ENCODE data around the gene ITPK1.

The ITPK1 gene

DNA sequence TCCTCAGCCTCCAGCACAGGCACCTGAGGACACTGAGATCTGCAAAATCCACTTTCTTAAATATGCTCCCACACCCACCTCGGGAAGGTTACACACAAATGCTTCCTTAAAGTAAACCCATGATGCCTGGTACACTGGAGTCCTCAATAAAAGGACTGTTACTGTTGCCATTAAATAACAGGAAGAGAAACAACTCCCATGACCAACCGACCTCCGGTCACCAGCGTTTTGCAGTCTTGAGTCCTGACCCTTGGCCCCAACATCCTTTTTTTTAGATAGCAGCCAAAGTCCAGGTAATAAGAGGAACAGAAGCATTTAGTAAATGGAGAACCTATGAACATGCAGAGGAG, 42.4 kb downstream of the ITPK1 start:
- DNase-seq, result no peak
- Histone ChIP-seq H3K4me3 (ENCODE audit: insufficient read depth in 1 of 2, low read depth in 1 of 2, low read length in 2 of 2) (no peak overlapping the region), H3K14ac (ENCODE audit: low read length in 2 of 2) (no peak overlapping the region), H2AK5ac (ENCODE audit: low read length, severe bottlenecking) (no peak overlapping the region), H3K79me1 (replicated peaks; ENCODE audit: low read length, poor library complexity, severe bottlenecking) (peaks cover 10% of the 10 kb centered on the region), H3K36me3 (ENCODE audit: control insufficient read depth in 1 of 2, insufficient read depth in 2 of 2, low read depth in 1 of 2, low read length in 2 of 2) (no peaks in the 10 kb centered on the region), H3K4ac (ENCODE audit: low read depth in 1 of 2, low read length in 2 of 2) (no peak overlapping the region), H2AFZ (ENCODE audit: low read depth, low read length) (no peak overlapping the region), H3K23ac (ENCODE audit: low read length in 2 of 2) (no peak overlapping the region), H3K4me2 (ENCODE audit: low read length, poor library complexity, severe bottlenecking) (no peak overlapping the region), H2BK12ac (ENCODE audit: low read length in 2 of 2) (no peak overlapping the region), H2BK15ac (ENCODE audit: low read depth, poor library complexity, severe bottlenecking) (no peak overlapping the region), H4K8ac (ENCODE audit: low read length) (no peak overlapping the region), H3K9me3 (ENCODE audit: control insufficient read depth, low read length) (no peaks in the 10 kb centered on the region), H4K91ac (ENCODE audit: low read length) (no peak overlapping the region), H3K27ac (ENCODE audit: low read length, poor library complexity, severe bottlenecking) (no peak overlapping the region), H2BK5ac (ENCODE audit: low read depth, low read length, poor library complexity, severe bottlenecking) (no peak overlapping the region), H3K4me1 (ENCODE audit: control insufficient read depth, insufficient read depth, low read depth, low read length) (peaks cover 6% of the 10 kb centered on the region), H3K27me3 (ENCODE audit: control insufficient read depth in 1 of 2, insufficient read depth in 1 of 2, low read length in 2 of 2) (peaks cover 0 to 8% of the 10 kb centered on the region in 2 experiments), H3K9ac (ENCODE audit: low read length) (no peak overlapping the region), H2BK120ac (ENCODE audit: low read depth, low read length) (no peak overlapping the region), H3K18ac (ENCODE audit: low read depth in 1 of 2, low read length in 2 of 2) (no peak overlapping the region)
- WGBS, result 49% methylated on average over 4 of the region's 4 CpGs

DNA sequence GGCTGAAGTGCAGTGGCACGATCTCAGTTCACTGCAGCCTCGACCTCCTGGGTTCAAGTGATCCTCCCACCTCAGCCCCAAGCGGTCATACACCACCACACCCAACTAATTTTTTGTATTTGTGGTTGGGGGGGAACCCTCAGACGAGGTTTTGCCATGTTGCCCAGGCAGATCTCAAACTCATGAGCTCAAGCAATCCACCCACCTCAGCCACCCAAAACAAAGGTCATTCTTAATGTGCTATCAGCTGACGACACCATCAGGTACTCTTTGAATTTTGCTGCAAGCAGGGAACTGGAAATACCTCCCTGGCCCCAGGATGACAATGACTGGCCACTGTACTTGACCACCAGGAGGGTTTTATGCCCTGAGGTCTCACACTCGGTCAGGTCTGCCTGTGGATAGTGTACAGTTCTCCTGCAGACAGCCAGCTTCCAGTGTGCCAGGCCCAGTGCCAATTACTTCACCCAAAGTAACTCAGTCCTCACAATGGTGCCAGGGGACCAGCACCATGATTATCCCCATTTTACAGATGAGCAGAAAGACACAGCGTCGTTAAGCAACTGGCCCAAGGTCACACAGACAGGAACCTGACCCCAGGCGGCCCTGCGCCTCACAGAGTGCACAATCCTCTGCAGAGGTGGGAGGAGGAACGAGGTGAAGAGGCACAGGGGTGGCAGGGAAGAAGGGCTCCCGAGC, 42.9 kb downstream of the ITPK1 start:
- no peak overlapping the region for H3K18ac ChIP-seq (ENCODE audit: low read depth in 1 of 2, low read length in 2 of 2)
- H3K4me1 ChIP-seq (ENCODE audit: control insufficient read depth, insufficient read depth, low read depth, low read length), result peaks cover 8% of the 10 kb centered on the region
- H3K23ac ChIP-seq (ENCODE audit: low read length in 2 of 2), result no peak overlapping the region
- no peak overlapping the region for H2BK15ac ChIP-seq (ENCODE audit: low read depth, poor library complexity, severe bottlenecking)
- H3K79me1 ChIP-seq (replicated peaks; ENCODE audit: low read length, poor library complexity, severe bottlenecking), result peaks cover 6% of the 10 kb centered on the region
- H3K4me3 ChIP-seq (ENCODE audit: insufficient read depth in 1 of 2, low read depth in 1 of 2, low read length in 2 of 2), result no peak overlapping the region
- no peaks in the 10 kb centered on the region for H3K9me3 ChIP-seq (ENCODE audit: control insufficient read depth, low read length)
- H4K8ac ChIP-seq (ENCODE audit: low read length), result no peak overlapping the region
- H3K14ac ChIP-seq (ENCODE audit: low read length in 2 of 2), result no peak overlapping the region
- WGBS, result 85% methylated on average over 12 of the region's 12 CpGs
- no peak overlapping the region for H2AK5ac ChIP-seq (ENCODE audit: low read length, severe bottlenecking)
- no peak overlapping the region for H4K91ac ChIP-seq (ENCODE audit: low read length)
- no peak overlapping the region for H2BK5ac ChIP-seq (ENCODE audit: low read depth, low read length, poor library complexity, severe bottlenecking)
- DNase-seq, result no peak
- no peak overlapping the region for H3K4me2 ChIP-seq (ENCODE audit: low read length, poor library complexity, severe bottlenecking)
- H3K9ac ChIP-seq (ENCODE audit: low read length), result no peak overlapping the region
- H3K36me3 ChIP-seq (ENCODE audit: control insufficient read depth in 1 of 2, insufficient read depth in 2 of 2, low read depth in 1 of 2, low read length in 2 of 2), result no peaks in the 10 kb centered on the region
- no peak overlapping the region for H2BK120ac ChIP-seq (ENCODE audit: low read depth, low read length)
- no peak overlapping the region for H3K27ac ChIP-seq (ENCODE audit: low read length, poor library complexity, severe bottlenecking)
- H3K4ac ChIP-seq (ENCODE audit: low read depth in 1 of 2, low read length in 2 of 2), result no peak overlapping the region
- no peak overlapping the region for H2BK12ac ChIP-seq (ENCODE audit: low read length in 2 of 2)
- H3K27me3 ChIP-seq (ENCODE audit: control insufficient read depth in 1 of 2, insufficient read depth in 1 of 2, low read length in 2 of 2), result peaks cover 0 to 8% of the 10 kb centered on the region in 2 experiments
- H2AFZ ChIP-seq (ENCODE audit: low read depth, low read length), result no peak overlapping the region

DNA sequence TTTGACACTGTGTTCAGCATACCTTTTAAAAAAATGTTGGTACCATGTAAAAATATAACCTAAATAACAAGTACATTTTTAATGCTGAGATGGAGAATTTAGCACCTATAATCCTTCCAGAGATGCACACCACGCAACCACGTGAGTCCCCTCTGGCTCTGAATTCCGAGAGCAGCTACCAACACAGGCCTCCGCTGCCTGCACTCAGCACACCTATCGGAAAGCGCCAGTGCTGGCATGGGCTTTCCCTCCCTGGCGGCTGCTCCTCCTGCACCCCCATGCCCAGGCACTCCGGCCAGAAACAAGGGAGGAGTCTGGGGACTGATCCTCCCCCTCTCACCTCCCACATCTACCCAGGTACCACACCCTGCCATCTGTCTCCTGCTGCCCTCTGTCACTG, 47.0 kb downstream of the ITPK1 start:
- no peak overlapping the region for H2BK15ac ChIP-seq (ENCODE audit: low read depth, poor library complexity, severe bottlenecking)
- H3K4ac ChIP-seq (ENCODE audit: low read depth in 1 of 2, low read length in 2 of 2), result no peak overlapping the region
- no peak overlapping the region for H2BK120ac ChIP-seq (ENCODE audit: low read depth, low read length)
- H3K27ac ChIP-seq (ENCODE audit: low read length, poor library complexity, severe bottlenecking), result no peak overlapping the region
- H2BK5ac ChIP-seq (ENCODE audit: low read depth, low read length, poor library complexity, severe bottlenecking), result no peak overlapping the region
- no peak overlapping the region for H3K23ac ChIP-seq (ENCODE audit: low read length in 2 of 2)
- no peak for DNase-seq
- no peaks in the 10 kb centered on the region for H3K9me3 ChIP-seq (ENCODE audit: control insufficient read depth, low read length)
- 88% methylated on average over 8 of the region's 8 CpGs for WGBS
- H3K18ac ChIP-seq (ENCODE audit: low read depth in 1 of 2, low read length in 2 of 2), result no peak overlapping the region
- no peak overlapping the region for H2AFZ ChIP-seq (ENCODE audit: low read depth, low read length)
- no peak overlapping the region for H2AK5ac ChIP-seq (ENCODE audit: low read length, severe bottlenecking)
- no peak overlapping the region for H2BK12ac ChIP-seq (ENCODE audit: low read length in 2 of 2)
- H4K91ac ChIP-seq (ENCODE audit: low read length), result no peak overlapping the region
- H3K14ac ChIP-seq (ENCODE audit: low read length in 2 of 2), result no peak overlapping the region
- H3K4me1 ChIP-seq (ENCODE audit: control insufficient read depth, insufficient read depth, low read depth, low read length), result peaks cover 19% of the 10 kb centered on the region
- no peak overlapping the region for H3K4me3 ChIP-seq (ENCODE audit: insufficient read depth in 1 of 2, low read depth in 1 of 2, low read length in 2 of 2)
- no peaks in the 10 kb centered on the region for H3K79me1 ChIP-seq (replicated peaks; ENCODE audit: low read length, poor library complexity, severe bottlenecking)
- no peaks in the 10 kb centered on the region for H3K36me3 ChIP-seq (ENCODE audit: control insufficient read depth in 1 of 2, insufficient read depth in 2 of 2, low read depth in 1 of 2, low read length in 2 of 2)
- H4K8ac ChIP-seq (ENCODE audit: low read length), result no peak overlapping the region
- H3K27me3 ChIP-seq (ENCODE audit: control insufficient read depth in 1 of 2, insufficient read depth in 1 of 2, low read length in 2 of 2), result no peaks in the 10 kb centered on the region
- H3K4me2 ChIP-seq (ENCODE audit: low read length, poor library complexity, severe bottlenecking), result no peak overlapping the region
- no peak overlapping the region for H3K9ac ChIP-seq (ENCODE audit: low read length)

DNA sequence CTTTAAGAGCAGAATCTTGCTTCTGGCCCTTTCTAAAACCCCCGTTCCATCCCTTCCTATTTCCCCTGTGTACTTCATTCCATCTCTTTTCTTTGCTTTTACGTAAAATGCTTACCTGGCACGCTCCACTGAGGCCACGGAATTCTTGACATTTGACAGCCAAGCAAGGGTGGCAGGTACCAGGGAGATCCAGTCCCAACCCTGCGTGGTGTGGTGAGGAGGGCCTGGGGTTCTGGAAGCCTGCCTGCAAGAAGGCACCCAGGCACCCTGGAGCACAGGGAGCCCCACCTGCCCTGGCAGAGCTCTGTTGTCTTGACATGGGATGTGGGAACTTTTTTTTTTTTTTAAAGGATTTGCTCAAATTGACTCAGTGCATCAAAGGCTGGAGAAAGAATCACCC, 48.6 kb downstream of the ITPK1 start:
- Histone ChIP-seq H3K14ac (ENCODE audit: low read length in 2 of 2) (no peak overlapping the region), H3K9ac (ENCODE audit: low read length) (no peak overlapping the region)
- WGBS, result 92% methylated on average over 5 of the region's 5 CpGs

More for the DNA sequence above, 48.6 kb downstream of the ITPK1 start:
- H2BK12ac ChIP-seq (ENCODE audit: low read length in 2 of 2), result no peak overlapping the region
- no peak overlapping the region for H3K4me3 ChIP-seq (ENCODE audit: insufficient read depth in 1 of 2, low read depth in 1 of 2, low read length in 2 of 2)
- H2AFZ ChIP-seq (ENCODE audit: low read depth, low read length), result no peak overlapping the region
- DNase-seq, result no peak
- peaks cover 17% of the 10 kb centered on the region for H3K4me1 ChIP-seq (ENCODE audit: control insufficient read depth, insufficient read depth, low read depth, low read length)
- no peaks in the 10 kb centered on the region for H3K27me3 ChIP-seq (ENCODE audit: control insufficient read depth in 1 of 2, insufficient read depth in 1 of 2, low read length in 2 of 2)
- H3K18ac ChIP-seq (ENCODE audit: low read depth in 1 of 2, low read length in 2 of 2), result no peak overlapping the region
- H2BK5ac ChIP-seq (ENCODE audit: low read depth, low read length, poor library complexity, severe bottlenecking), result no peak overlapping the region
- H3K9me3 ChIP-seq (ENCODE audit: control insufficient read depth, low read length), result no peaks in the 10 kb centered on the region
- H3K79me1 ChIP-seq (replicated peaks; ENCODE audit: low read length, poor library complexity, severe bottlenecking), result no peaks in the 10 kb centered on the region
- H3K23ac ChIP-seq (ENCODE audit: low read length in 2 of 2), result no peak overlapping the region
- no peak overlapping the region for H3K4ac ChIP-seq (ENCODE audit: low read depth in 1 of 2, low read length in 2 of 2)
- no peak overlapping the region for H2BK120ac ChIP-seq (ENCODE audit: low read depth, low read length)
- H4K91ac ChIP-seq (ENCODE audit: low read length), result no peak overlapping the region
- no peak overlapping the region for H2BK15ac ChIP-seq (ENCODE audit: low read depth, poor library complexity, severe bottlenecking)
- no peaks in the 10 kb centered on the region for H3K36me3 ChIP-seq (ENCODE audit: control insufficient read depth in 1 of 2, insufficient read depth in 2 of 2, low read depth in 1 of 2, low read length in 2 of 2)
- no peak overlapping the region for H3K4me2 ChIP-seq (ENCODE audit: low read length, poor library complexity, severe bottlenecking)
- H4K8ac ChIP-seq (ENCODE audit: low read length), result no peak overlapping the region
- no peak overlapping the region for H3K27ac ChIP-seq (ENCODE audit: low read length, poor library complexity, severe bottlenecking)
- no peak overlapping the region for H2AK5ac ChIP-seq (ENCODE audit: low read length, severe bottlenecking)

All from mesenchymal stem cell (in vitro differentiated cells and primary cell).